HG02840 (cell line): ENCODE data around the gene PIAS4.

Source experiments
- ATAC-seq: cut with Tn5 transposase; IDR thresholded peaks from one replicate; pipeline ENCODE4 v1.9.1; 2021; ENCODE audit warnings: mild to moderate bottlenecking, moderate library complexity, moderate number of reproducible peaks; ENCODE audit not compliant: unreplicated experiment, low FRiP score

PIAS4 gene

DNA sequence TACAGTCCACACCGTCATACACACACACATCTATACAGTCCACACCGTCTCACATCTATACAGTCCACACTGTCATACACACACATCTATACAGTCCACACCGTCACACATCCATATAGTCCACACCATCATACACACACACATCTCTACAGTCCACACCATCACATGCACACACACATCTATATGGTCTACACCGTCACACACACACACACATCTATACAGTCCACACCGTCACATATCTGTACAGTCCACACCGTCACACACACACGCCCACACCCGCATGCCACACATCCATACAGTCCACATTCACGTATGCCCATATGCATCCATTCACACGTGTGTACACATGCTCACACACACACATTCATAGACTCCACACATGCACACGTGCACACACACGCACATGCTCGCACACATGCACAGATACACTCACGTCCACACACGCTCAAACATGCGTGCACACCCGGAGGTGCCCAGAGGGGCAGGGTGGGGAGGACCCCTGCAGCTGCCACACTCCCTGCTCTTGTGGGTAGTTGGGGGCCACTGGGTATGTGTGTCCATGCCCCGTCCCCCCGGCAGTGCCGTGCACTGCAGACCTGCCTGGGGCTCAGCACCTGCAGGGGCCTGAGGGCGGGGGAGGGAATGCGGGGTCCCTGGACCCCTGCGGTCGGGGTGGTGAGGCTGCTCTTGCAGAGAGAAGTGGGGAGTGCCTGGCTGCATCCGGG, 29.2 kb downstream of the PIAS4 start:
- ATAC-seq: no peak

DNA sequence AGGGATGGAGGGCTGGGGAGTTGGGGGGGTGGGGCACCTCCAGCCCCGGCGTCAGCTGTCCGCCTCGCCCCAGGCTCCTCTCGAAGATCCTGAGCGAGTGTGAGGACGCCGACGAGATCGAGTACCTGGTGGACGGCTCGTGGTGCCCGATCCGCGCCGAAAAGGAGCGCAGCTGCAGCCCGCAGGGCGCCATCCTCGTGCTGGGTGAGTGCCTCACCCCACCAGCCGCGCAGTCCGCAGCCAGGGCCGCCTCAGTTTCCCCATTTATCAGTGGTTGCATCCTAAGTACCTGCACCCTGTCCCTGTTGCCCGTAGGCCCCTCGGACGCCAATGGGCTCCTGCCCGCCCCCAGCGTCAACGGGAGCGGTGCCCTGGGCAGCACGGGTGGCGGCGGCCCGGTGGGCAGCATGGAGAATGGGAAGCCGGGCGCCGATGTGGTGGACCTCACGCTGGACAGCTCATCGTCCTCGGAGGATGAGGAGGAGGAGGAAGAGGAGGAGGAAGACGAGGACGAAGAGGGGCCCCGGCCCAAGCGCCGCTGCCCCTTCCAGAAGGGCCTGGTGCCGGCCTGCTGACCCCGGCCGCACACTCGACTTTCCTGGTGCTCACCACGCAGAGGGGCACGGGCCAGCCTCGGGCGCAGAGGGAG, 29.9 kb downstream of the PIAS4 start:
- no peak for ATAC-seq

- no peak for ATAC-seq
These were observed 30.5 kb downstream of the PIAS4 start for GRCh38 chr19:4038057-4038456.

DNA sequence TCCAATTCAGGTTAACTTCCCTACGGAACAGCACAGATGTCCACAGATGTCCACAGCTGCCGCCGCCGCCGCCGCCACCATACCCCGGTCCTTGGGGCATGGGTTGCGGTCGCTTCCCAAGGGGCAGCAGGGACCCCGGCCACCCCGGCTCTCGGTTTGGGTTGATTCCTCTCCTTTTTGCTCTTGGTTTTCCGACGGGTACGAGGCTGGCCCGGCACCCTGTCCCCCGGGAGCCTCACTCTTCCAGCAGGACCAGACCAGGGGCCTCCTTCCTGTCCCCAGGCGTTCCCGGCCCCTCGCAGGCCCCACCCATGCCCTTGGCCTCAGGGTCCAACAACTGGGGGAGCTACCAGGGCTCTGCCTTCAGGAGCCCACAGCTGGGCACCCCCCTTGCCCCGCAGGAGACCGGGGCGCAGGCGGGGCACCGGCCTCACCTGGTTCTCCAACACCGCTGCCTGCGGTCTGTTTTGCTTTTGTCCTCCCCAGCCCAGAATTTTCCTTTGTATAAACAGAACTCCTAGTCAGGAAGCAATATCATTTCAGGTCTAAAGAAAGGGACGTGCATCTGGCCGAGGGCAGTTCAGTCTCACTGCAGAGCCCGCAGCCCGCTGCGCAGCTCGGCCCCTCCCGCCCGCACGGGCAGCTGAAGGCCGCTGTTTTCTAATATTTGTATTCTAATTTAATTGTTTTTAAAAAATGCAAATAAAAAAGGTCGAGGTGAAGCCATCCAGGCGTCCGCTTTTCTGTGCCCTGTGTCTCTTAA, 31.3 kb downstream of the PIAS4 start:
- ATAC-seq: no peak

DNA sequence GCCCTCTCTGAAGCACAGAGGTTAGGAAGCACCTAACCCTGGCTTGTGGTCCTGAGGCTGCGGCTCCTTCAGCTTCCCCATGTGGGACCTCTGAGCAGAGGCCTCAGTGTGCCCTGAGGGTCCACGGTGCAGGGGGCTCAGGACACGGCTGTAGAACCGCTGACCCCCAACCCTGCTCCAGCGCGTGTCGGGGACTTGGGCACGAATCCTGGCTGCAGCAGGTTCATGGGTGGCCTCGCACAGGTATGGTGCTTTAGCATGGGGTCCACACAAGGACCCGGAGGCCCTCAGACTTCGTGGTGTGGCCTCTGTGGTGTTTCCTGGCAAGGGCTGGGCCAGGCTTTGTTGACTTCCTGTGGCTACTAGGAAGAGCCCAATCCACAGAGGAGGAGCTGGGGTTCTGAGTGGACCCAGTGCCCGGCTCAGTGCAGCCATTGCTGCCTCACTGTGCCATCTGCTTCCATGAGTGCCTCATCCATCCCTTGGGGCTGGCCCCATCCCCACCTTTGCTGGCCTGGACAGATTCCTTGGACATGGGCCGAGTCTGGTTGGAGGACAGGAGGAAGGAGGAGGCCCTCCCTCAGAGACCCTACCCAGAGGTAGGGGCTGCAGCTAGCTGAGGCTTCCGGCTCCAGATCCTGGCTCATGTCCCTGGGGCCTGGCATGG, 34.7 kb downstream of the PIAS4 start:
- no peak for ATAC-seq

- ATAC-seq: no peak
These were observed 35.2 kb downstream of the PIAS4 start for GRCh38 chr19:4042731-4043082.

DNA sequence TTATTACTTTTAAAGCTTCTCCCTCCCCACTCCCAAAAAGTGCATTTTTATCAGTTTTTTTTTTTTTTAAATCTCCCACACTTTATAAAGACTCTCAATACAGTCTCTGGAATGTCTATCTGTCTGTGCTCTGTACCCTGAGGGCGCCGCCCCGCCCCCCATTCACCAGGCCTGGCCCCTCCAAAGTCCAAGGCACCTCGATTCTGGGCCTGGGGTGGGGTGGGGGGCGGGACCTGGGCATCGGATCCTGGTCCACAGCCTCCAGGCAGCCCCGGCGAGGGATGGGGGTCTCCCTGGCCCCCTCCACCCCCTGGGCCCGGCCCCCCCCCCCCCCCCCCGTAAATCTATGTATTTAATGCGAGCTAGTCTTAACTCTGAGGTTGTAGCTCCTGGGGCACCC, 35.9 kb downstream of the PIAS4 start:
- no peak for ATAC-seq

DNA sequence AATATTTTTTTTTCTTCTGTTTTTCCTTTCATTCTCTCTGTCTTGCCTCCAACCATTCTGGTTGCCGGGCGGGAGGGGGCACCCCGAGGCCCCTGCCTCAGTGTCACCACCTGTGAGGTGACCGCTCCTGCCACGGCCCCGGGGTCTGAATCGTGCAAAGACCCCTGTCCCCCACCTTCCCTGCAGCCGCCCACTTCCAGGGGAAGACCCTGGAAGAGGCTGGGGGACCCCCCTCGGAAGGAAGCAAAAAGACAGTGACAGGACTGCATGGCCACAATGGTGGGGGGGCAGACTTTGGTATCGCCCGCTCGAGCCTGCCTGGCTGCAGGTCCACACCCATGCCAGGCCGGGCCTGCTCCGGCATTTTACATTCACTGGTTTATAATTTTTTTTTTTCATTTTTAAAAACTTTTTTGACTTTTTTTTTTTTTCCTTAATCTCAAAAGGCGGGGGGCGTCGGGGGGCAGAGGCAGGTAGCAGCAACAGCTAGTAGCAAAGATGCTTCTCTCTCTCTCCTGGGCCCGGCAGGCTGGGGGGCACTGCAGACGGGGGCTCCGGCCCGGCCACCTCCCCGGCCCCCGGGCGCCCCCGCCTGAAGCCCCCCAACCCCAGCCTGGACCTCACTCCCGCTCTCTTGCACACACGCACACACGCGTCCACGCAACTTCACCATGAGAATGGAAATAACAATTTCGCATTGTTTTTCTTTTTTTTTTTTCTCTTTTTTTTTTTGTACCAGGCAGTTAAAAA, 36.6 kb downstream of the PIAS4 start:
- no peak for ATAC-seq

DNA sequence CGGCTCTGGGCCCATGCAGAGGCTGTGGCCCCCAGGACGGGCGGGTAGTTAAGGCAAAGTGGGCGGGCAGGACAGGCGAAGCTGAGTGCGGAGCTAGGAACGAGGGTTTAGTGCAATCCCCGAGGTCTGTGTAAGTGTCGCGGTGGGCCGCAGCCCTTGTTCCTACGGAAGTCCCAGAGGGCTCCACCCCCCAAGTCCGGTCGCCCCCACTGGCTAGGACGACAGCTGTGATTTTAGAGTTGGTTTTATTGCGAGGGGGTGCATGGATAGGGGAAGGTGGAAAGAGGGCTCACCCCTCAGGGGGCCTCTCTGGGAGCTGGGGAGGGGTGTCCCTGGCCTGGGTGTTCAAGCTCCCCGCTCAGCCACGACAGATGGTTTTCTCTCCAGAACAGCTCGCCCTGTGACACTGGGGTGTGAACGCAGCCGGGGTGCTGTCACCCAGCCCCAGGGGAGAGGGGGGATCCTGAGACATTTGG, 37.5 kb downstream of the PIAS4 start:
- ATAC-seq: no peak

DNA sequence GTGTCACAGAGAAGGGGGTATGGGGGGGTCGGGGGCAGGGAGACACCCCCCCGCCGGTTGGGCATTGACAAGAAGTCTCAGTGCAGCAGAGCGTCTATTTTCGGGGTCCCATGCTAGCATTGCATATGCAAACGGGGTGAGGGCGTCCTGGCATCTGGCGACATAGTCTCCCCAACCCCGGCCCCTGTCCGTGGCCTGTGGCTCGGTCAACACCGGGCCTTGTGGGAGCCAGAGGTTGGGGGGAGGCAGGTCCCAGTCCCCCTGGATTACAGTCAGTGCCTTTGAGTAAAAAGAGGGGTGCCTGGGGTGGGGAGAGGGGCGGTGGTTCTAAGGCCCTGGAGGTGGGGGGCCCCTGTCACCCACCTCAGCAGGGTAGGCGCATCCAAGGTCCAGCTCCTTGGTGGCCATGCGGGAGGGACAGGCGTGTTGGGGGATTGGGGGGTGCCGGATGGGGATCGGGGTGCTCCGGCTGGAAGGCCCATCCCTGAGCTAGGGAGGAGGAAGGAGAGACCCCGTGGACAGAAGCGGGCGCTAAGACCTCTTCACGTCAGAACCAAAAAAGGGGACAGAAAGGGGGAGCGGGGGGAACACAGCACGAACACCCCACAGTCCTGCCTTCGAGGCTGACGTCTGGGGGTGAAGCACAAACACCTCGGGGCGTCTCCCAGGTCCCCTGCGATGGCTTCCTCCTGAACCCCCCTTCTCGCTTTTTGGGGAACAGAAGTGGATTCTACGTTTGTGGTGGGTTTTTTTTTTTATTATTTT, 38.2 kb downstream of the PIAS4 start:
- ATAC-seq: no peak

- ATAC-seq: no peak
These were observed 38.8 kb downstream of the PIAS4 start for GRCh38 chr19:4046362-4046691.

- ATAC-seq: no peak
These were observed 39.6 kb downstream of the PIAS4 start for GRCh38 chr19:4046946-4047683.

DNA sequence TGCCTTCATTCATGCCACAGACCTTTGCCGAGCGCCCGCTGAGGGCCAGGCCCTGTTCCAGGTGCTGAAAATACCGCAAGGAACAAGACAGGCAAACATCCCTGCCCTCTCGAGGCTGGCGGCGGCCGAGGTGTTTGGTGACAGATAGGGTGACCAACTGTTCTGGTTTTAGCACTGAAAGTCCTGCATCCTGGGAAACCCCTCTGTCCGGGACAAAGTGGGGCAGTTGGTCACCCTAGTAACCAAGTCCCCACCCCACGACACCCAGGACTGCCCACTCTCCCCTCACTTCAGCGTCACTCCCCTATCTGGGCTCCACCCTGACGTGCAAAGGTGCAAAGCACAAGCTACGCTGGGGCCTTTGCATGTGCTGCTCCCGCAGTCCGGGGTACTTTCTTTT, 41.9 kb downstream of the PIAS4 start:
- no peak for ATAC-seq

- no peak for ATAC-seq
These were observed 43.9 kb downstream of the PIAS4 start for GRCh38 chr19:4051175-4052101.

DNA sequence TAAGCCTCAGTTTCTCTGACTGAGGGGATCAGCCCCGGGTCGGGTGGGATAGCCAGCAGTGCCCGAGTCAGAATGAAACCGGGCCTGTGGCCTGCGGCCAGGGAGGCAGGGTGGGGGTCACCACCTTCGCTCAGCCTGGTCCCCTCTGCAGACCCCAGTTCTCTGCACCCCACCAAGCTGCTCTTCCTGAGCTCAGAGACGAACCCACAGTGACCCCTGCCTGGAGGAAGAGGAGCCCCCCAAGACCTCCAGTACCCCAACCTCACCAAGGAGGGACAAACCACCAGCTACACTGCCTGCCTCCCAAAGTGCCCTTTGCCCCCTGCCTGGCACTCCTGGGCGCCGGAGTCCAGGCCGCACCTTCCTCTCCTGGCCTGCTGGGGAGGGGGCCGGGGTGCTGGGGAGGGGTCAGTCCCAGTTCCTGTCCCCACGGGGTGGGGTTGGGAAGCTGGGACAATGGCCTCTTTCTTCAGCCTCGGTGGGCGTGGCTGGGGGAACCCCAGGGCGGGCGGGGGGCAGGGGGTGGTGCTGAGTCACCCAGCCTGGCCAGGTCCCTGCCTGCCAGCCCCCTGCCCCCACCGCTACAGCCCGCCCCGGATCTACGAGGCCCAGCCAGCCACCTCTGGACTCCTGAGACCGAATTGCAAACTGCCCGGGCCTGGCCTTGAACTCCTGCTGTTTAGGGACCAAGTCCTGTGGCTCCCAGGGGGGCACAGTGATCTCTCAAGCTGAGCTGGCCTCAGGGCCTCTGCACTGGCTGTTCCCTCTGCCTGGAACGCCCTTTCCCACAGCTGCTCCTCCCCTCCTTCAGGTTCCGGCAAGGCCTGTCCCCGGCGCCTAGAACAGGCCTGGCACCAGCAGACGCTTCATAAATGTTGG, 44.8 kb downstream of the PIAS4 start:
- no peak for ATAC-seq

- no peak for ATAC-seq
These were observed 45.5 kb downstream of the PIAS4 start for GRCh38 chr19:4052993-4053422.
